Measurements from ENCODE around the gene PLTP. TPM values are rescaled to one million over a fixed set of nuclear protein-coding genes. Genes with fewer than 3 reads are reported as not detected.

The PLTP gene
- total and polyA plus RNA-seq, 8 donors = 35.5 to 158 (median 85.4) TPM

- H3K36me3 ChIP-seq = peaks cover 0 to 14% (median 0%) of the 10 kb centered on the region in 3 donors
- TF ChIP-seq, protein P1, sequence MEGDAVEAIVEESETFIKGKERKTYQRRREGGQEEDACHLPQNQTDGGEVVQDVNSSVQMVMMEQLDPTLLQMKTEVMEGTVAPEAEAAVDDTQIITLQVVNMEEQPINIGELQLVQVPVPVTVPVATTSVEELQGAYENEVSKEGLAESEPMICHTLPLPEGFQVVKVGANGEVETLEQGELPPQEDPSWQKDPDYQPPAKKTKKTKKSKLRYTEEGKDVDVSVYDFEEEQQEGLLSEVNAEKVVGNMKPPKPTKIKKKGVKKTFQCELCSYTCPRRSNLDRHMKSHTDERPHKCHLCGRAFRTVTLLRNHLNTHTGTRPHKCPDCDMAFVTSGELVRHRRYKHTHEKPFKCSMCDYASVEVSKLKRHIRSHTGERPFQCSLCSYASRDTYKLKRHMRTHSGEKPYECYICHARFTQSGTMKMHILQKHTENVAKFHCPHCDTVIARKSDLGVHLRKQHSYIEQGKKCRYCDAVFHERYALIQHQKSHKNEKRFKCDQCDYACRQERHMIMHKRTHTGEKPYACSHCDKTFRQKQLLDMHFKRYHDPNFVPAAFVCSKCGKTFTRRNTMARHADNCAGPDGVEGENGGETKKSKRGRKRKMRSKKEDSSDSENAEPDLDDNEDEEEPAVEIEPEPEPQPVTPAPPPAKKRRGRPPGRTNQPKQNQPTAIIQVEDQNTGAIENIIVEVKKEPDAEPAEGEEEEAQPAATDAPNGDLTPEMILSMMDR (IDR thresholded peaks at IDR 0.05) = no peak
- no peaks in the 10 kb centered on the region for H3K27me3 ChIP-seq
- H3K27ac ChIP-seq = no peak overlapping the region
- H3K9me3 ChIP-seq = no peaks in the 10 kb centered on the region
- WGBS, 2 donors = 83 to 84% methylated on average over 12 of the region's 12 CpGs
- no peak for DNase-seq
- H3K4me1 ChIP-seq = peaks cover 0 to 3% (median 0%) of the 10 kb centered on the region in 3 donors
- intact Hi-C loops (cut with DNase I) = no loop called here
- no peak for FAIRE-seq
- H3K4me3 ChIP-seq = no peak overlapping the region
- no peak for ATAC-seq
Observed at GRCh38 chr20:45909336-45909808, 2.6 kb downstream of the PLTP start.

DNA sequence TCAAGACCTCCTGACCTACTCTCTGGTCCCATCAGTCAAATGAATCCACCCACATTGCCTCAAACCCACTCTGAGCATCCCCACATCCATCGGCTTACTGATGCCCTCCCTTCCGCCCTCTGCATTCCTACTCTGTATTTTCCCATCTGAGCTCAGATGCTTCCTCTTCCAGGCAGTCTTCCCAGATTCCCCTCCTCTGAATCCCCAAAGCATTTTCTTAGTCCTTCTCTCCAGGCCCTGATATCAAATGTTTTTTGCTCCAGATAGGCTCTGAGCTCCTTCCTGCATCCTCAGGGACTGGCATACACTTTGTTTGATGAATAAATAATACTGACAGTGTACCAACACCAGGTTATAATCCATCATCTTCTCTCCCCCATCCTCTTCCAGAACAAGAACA is 3.9 kb downstream of the PLTP start:
- no peaks in the 10 kb centered on the region for H3K27me3 ChIP-seq
- no peaks in the 10 kb centered on the region for H3K9me3 ChIP-seq
- TF ChIP-seq, protein P1 (IDR thresholded peaks at IDR 0.05) = no peak
- H3K27ac ChIP-seq = no peak overlapping the region
- H3K4me1 ChIP-seq = no peaks in the 10 kb centered on the region
- FAIRE-seq (no peak), DNase-seq (no peak), ATAC-seq (no peak)
- WGBS, 2 donors = 93 to 98% methylated on average over 2 of the region's 2 CpGs
- intact Hi-C loops (cut with DNase I) = no loop called here
- no peak overlapping the region for H3K4me3 ChIP-seq
- H3K36me3 ChIP-seq = peaks cover 0 to 19% (median 0%) of the 10 kb centered on the region in 3 donors

DNA sequence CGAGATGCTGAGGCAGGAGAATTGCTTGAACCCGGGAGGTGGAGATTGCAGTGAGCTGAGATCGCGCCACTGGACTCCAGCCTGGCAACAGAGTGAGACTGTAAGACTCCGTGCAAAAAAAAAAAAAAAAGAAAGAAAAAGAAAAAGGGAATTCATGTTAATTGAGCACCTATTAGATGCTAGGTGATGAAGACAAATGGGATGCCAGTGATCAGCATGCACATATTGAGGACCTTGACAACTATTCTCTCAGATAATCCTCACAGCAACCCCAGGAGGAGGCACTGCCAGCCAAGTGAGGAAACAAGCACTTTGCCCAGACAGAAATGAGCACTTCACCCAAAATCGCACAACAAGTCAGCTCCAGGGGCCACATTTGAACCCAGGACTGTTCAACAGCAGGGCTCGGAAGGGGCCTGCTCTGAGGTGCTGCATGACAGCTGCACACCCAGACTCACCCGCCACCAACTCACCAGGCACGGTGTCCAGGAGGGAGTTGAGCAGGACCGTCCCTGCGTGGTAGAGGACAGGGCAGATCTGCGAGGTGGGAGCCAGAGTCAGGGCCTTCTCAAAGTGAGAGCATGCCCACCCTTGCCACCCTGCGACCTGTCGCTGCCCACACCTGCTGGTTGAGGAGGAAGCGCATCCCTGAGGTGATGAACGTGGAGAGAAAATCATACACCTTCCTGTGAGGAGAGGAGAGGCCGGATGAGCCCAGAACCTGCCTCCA is 4.6 kb downstream of the PLTP start:
- peaks cover 0 to 19% (median 0%) of the 10 kb centered on the region in 3 donors for H3K36me3 ChIP-seq
- H3K4me3 ChIP-seq = no peak overlapping the region
- H3K27me3 ChIP-seq = no peaks in the 10 kb centered on the region
- H3K4me1 ChIP-seq = no peaks in the 10 kb centered on the region
- DNase-seq = peak in 1 of 6 donors; percentile 17
- no peaks in the 10 kb centered on the region for H3K9me3 ChIP-seq
- WGBS, 2 donors = 94% methylated on average over 17 of the region's 17 CpGs
- intact Hi-C loops (cut with DNase I) = no loop called here
- no peak overlapping the region for H3K27ac ChIP-seq
- no peak for FAIRE-seq
- TF ChIP-seq, protein P1 (IDR thresholded peaks at IDR 0.05) = no peak
- no peak for ATAC-seq

- peak in 1 of 4 donors; percentile 43 for ATAC-seq
- Histone ChIP-seq H3K36me3 (peaks cover 0 to 31% (median 0%) of the 10 kb centered on the region in 3 donors), H3K4me3 (no peak overlapping the region), H3K27ac (no peak overlapping the region), H3K9me3 (no peaks in the 10 kb centered on the region), H3K27me3 (no peaks in the 10 kb centered on the region), H3K4me1 (no peaks in the 10 kb centered on the region)
- intact Hi-C loops (cut with DNase I) = no loop called here
- TF ChIP-seq, protein P1 (IDR thresholded peaks at IDR 0.05) = no peak
- 82 to 90% methylated on average over 8 of the region's 8 CpGs for WGBS, 2 donors
- DNase-seq = no peak
- no peak for FAIRE-seq
Observed at GRCh38 chr20:45905505-45906079, 6.4 kb downstream of the PLTP start.
